Measurements from ENCODE around the gene HABP4.

The HABP4 gene, protein sequence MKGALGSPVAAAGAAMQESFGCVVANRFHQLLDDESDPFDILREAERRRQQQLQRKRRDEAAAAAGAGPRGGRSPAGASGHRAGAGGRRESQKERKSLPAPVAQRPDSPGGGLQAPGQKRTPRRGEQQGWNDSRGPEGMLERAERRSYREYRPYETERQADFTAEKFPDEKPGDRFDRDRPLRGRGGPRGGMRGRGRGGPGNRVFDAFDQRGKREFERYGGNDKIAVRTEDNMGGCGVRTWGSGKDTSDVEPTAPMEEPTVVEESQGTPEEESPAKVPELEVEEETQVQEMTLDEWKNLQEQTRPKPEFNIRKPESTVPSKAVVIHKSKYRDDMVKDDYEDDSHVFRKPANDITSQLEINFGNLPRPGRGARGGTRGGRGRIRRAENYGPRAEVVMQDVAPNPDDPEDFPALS

DNA sequence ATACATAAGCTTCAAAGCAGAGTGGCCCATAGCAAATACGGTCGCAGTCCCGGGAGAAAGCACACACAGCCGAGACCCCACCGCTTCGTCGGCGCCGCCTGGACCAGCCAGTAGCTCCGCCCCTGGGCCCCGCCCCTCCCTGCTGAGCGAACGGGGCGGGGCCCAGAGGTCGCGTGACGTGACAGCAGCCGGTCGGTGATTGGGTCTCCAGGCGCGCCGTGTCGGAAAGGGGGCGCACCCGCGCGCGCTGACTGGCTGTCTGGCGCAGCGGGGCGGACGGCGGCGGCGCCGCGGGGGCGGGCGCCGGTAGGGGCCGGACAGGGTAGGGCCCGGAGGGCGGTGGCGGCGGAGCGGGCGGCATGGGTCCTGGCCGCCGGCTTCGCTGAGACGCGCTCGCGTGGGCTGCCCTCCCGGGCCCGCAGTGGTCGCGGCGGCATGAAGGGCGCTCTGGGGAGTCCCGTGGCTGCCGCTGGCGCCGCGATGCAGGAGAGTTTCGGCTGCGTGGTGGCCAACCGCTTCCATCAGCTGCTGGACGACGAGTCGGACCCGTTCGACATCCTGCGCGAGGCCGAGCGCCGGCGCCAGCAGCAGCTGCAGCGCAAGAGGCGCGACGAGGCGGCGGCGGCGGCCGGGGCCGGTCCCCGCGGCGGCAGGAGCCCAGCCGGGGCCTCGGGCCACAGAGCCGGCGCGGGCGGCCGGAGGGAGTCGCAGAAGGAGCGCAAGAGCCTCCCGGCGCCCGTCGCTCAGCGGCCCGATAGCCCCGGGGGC, at the start of gene HABP4:
Gene HABP4 (plus strand): TSS at position 325 of the 768 bp plus-strand sequence. CDS start 111 bp downstream, at position 436.
- Histone ChIP-seq H3K4me3 (peak within 1 kb of the TSS; percentile 72 to 87 (median 78)), H3K36me3 (no peaks in the 10 kb centered on the region), H3K27me3 (peaks cover 18 to 30% (median 24%) of the 10 kb centered on the region in 11 experiments), H3K27ac (peak within 1 kb of the TSS in 10 of 11 experiments; percentile 33 to 68 (median 58); a peak in 19 of 22 replicates), H3K9me3 (replicated peaks in 1 of 11) (no peaks in the 10 kb centered on the region), H3K4me2 (peak within 1 kb of the TSS; percentile 94 to 100 (median 99)), H3K4me1 (peaks cover 8 to 22% (median 20%) of the 10 kb centered on the region in 10 experiments), H4K20me1 (peaks cover 0 to 20% (median 12%) of the 10 kb centered on the region in 11 experiments; a peak in 14 of 22 replicates), H3K9ac (peak within 1 kb of the TSS; percentile 65 to 84 (median 78))
- no peak for TF ChIP-seq Cebpa-rat (IDR thresholded peaks at IDR 0.05)

DNA sequence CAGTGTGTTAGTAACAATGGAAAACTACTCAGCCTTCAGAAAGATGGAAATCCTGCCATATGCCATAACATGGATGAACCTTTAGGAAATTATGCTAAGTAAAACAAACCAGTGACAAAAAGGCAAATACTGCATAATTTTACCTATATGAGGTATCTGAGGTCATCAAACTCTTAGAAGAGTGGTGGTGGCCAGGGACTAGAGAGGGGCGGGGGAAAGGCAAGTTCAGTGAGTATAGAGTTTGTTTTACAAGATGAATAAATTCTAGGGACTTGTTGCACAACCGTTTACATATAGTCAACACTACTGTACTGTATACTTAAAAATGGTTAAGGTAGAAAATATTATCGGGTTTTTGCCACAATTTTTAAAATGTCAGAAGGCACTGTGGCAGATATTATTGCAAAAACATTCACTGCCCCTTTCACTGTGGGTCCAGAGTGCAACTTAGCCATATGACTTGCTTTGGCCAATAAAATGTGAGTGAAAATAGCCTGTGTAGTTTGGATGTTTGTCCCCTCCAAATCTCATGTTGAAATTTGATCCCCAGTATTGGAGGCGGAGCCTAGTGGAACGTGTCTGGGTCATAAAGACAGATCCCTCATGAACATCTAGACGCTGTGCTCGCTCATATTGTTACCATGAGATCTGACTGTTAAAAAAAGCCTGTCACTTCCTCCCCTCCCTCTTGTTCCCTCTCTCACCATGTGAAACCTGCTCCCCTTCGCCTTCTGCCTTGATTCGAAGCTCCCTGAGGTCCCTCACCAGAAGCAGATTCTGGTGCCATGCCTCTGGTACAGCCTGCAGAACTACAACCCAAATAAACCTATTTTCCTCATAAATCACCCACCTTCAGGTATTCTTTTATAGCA, 41.3 kb upstream of the HABP4 start:
- no peak overlapping the region for H3K27ac ChIP-seq
- H3K4me2 ChIP-seq, result no peak overlapping the region; a peak in 1 of 22 replicates
- peaks cover 0 to 79% (median 50%) of the 10 kb centered on the region in 11 experiments; a peak in 16 of 22 replicates for H3K36me3 ChIP-seq
- H3K9me3 ChIP-seq (replicated peaks in 1 of 11), result peaks cover 0 to 20% (median 7%) of the 10 kb centered on the region in 11 experiments; a peak in 9 of 22 replicates
- H3K9ac ChIP-seq, result no peak overlapping the region
- H3K27me3 ChIP-seq, result no peaks in the 10 kb centered on the region
- H3K4me1 ChIP-seq, result peaks cover 17 to 26% (median 22%) of the 10 kb centered on the region in 10 experiments
- peaks cover 0 to 64% (median 53%) of the 10 kb centered on the region in 11 experiments; a peak in 16 of 22 replicates for H4K20me1 ChIP-seq
- TF ChIP-seq Cebpa-rat (IDR thresholded peaks at IDR 0.05), result no peak
- H3K4me3 ChIP-seq, result no peak overlapping the region

DNA sequence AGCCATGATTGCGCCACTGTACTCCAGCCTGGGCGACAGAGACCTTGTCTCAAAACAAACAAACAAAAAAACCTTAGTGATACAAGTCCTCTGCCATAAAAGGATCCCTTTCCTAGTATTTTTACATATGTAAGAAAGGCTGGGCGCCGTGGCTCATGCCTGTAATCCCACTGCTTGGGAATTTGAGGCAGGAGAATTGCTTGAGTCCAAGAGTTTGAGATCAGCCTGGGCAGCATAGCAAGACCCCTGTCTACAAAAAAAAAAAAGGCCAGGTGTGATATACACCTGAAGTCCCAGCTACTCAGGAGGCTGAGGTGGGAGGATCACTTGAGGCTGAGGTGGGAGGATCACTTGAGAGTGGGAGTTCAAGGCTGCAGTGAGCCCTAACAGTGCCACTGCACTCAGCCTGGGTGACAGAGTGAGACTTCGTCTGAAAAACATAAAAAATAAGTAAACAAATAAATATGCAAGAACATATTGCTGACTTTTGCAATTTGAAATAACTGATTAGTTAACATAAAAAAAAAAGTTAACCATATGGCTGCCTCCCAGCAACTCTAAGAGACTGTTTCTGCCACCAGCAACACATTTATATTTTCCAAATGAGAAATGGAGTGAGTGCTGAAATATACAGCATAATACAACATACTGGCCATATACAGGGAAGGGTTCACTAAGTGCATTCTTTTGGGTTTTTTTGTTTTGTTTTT, 38.7 kb upstream of the HABP4 start:
- Histone ChIP-seq H3K36me3 (peaks cover 0 to 76% (median 44%) of the 10 kb centered on the region in 11 experiments; a peak in 16 of 22 replicates), H3K9ac (no peak overlapping the region), H4K20me1 (peaks cover 0 to 86% (median 74%) of the 10 kb centered on the region in 11 experiments; a peak in 16 of 22 replicates), H3K4me3 (no peak overlapping the region), H3K27me3 (no peaks in the 10 kb centered on the region), H3K9me3 (replicated peaks in 1 of 11) (peaks cover 0 to 7% (median 0%) of the 10 kb centered on the region in 11 experiments; a peak in 1 of 22 replicates), H3K4me2 (peak overlapping the region in 1 of 11 experiments; percentile 12; a peak in 1 of 22 replicates), H3K4me1 (peaks cover 43 to 53% (median 47%) of the 10 kb centered on the region in 10 experiments), H3K27ac (no peak overlapping the region)
- TF ChIP-seq Cebpa-rat (IDR thresholded peaks at IDR 0.05), result no peak

DNA sequence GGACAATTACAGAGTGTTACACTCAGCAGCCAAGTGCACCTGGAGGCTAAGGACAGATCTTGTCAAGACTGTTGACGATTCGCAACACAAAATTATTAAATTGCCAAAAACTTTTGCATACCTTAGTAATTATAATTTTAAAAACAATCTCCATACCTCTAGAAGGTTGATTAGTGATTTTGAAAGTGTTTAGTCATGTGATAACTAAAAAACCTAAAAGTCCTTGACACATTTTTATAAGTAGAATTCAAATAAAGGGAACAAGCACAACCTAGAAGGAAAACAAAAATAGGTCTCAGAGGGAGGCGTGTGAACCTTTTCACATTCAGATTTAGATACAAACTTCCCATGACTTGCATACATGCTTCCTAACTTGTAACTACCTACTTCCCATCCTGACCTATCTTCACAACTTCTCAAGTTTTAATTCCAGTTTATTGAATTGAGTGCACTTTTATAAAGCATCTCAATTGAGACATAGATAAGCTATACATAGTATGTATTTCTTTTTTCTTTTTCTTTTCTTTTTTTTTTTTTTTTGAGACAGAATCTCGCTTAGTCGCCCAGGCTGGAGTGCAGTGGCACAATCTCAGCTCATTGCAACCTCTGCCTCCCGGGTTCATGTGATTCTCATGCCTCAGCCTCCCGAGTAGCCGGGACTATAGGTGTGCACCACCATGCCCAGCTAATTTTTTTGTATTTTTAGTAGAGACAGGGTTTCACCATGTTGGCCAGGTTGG, 37.6 kb upstream of the HABP4 start:
- Histone ChIP-seq H3K4me1 (peaks cover 45 to 58% (median 53%) of the 10 kb centered on the region in 10 experiments), H3K9me3 (replicated peaks in 1 of 11) (peaks cover 0 to 7% (median 0%) of the 10 kb centered on the region in 11 experiments; a peak in 1 of 22 replicates), H3K36me3 (peaks cover 0 to 68% (median 37%) of the 10 kb centered on the region in 11 experiments; a peak in 16 of 22 replicates), H3K9ac (peak overlapping the region in 1 of 11 experiments; percentile 45; a peak in 2 of 22 replicates), H4K20me1 (peaks cover 0 to 95% (median 78%) of the 10 kb centered on the region in 11 experiments; a peak in 16 of 22 replicates), H3K4me3 (no peak overlapping the region), H3K27me3 (no peaks in the 10 kb centered on the region), H3K27ac (peak overlapping the region in 2 of 11 experiments; percentile 57 to 75; a peak in 1 of 22 replicates), H3K4me2 (peak overlapping the region; percentile 81 to 98 (median 92); a peak in 21 of 22 replicates)
- TF ChIP-seq Cebpa-rat (IDR thresholded peaks at IDR 0.05), result no peak

DNA sequence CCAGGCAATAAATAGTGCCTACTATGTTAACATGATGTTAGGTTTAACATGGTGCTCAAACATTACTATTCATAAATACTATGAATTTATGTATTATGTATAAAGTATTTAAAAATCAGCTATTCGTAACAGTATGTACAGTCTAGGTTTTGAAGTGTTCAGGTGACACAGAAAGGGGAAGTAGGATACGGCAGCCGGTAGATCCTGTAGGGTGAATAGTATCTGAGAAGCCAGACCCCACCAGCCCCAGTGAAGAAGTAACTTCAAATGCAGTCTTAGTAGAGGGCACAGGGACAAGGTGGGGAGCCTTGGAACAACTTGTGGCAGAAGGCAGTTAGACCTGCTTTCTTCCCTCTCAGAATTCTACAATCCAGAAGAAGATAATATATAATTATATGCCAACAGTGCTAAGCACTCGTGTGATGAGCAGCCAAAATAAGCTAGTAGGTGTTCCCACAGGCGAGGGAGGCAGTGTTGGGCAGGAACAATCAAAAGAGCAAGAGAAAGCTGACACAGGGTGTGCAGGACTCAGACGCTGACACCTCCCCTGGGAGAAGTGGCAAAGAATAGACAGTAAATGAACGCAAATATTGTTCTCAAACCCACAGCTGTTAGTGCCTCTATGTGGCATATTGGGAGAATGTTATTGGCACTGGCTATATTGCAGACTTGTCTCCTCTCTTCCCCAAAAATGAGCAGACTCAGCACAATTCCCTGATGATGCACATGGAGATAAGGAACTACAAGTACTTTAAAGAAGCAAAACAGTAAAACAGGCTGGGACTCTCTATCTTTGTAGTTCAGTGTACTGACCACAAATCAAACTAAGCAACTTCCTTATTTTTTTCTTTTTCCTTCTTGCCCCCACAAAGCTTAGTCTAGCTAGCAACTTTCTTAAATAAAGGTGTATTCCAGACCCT, 36.4 kb upstream of the HABP4 start:
- H3K9ac ChIP-seq, result peak overlapping the region; percentile 20 to 65 (median 53); a peak in 20 of 22 replicates
- peaks cover 45 to 58% (median 52%) of the 10 kb centered on the region in 10 experiments for H3K4me1 ChIP-seq
- peak overlapping the region; percentile 16 to 75 (median 55); a peak in 20 of 22 replicates for H3K27ac ChIP-seq
- no peaks in the 10 kb centered on the region for H3K27me3 ChIP-seq
- H3K36me3 ChIP-seq, result peaks cover 0 to 56% (median 29%) of the 10 kb centered on the region in 11 experiments; a peak in 16 of 22 replicates
- H4K20me1 ChIP-seq, result peaks cover 0 to 84% (median 76%) of the 10 kb centered on the region in 11 experiments; a peak in 16 of 22 replicates
- no peak for TF ChIP-seq Cebpa-rat (IDR thresholded peaks at IDR 0.05)
- H3K4me3 ChIP-seq, result peak overlapping the region; percentile 33 to 77 (median 44); a peak in 17 of 20 replicates
- H3K9me3 ChIP-seq (replicated peaks in 1 of 11), result peaks cover 0 to 7% (median 0%) of the 10 kb centered on the region in 11 experiments; a peak in 1 of 22 replicates
- H3K4me2 ChIP-seq, result peak overlapping the region; percentile 81 to 98 (median 92)

DNA sequence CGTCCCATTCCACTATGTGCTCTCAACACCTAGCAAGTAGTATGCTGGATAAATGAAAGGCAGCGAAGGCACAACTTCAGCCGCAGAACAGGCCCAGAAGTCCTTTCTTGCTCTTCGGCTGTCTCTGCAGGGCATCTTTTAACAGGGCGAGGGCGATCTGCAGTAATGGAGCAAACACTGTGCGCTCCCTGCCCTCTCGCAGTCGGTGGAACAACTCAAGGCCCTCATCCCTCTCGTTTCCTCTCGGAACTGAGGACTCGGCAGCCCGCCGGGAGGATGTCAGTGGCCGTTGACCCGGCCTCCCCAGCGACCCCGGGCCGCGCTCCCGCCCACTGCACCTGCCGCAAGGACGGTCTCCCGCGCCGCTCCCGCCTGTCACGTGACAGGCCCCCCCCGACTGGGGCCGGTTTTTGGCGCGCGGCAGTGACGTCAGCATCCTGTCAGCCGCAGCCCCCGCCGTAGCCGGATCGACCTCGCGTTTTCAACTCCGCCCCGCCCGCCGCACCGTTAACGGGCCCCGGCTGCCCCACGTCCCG, 32.9 kb upstream of the HABP4 start:
- H3K9me3 ChIP-seq (replicated peaks in 1 of 11), result no peaks in the 10 kb centered on the region
- TF ChIP-seq Cebpa-rat (IDR thresholded peaks at IDR 0.05), result no peak
- peaks cover 0 to 51% (median 45%) of the 10 kb centered on the region in 11 experiments; a peak in 16 of 22 replicates for H4K20me1 ChIP-seq
- H3K36me3 ChIP-seq, result peaks cover 0 to 23% (median 0%) of the 10 kb centered on the region in 11 experiments; a peak in 8 of 22 replicates
- H3K9ac ChIP-seq, result peak overlapping the region; percentile 80 to 99 (median 96)
- peak overlapping the region; percentile 65 to 99 (median 96); a peak in 21 of 22 replicates for H3K27ac ChIP-seq
- H3K4me1 ChIP-seq, result peaks cover 65 to 70% (median 69%) of the 10 kb centered on the region in 10 experiments
- peak overlapping the region; percentile 81 to 98 (median 95) for H3K4me2 ChIP-seq
- H3K4me3 ChIP-seq, result peak overlapping the region; percentile 74 to 97 (median 92)
- H3K27me3 ChIP-seq, result no peaks in the 10 kb centered on the region
